Purkinje cell (primary cell): ENCODE measurements around the gene GOLGA8J. TPM values are rescaled to one million over a fixed set of nuclear protein-coding genes. Genes with fewer than 3 reads are reported as not detected.

Experiments
- polyA plus RNA-seq: library from polyadenylated mRNA; unstranded; fragments of >200 nt; fragmentation: Nextera tagmentation; gene quantifications from 2 replicates; pipeline ENCODE4 v1.2.1, GENCODE V29; 2014

The GOLGA8J gene, protein sequence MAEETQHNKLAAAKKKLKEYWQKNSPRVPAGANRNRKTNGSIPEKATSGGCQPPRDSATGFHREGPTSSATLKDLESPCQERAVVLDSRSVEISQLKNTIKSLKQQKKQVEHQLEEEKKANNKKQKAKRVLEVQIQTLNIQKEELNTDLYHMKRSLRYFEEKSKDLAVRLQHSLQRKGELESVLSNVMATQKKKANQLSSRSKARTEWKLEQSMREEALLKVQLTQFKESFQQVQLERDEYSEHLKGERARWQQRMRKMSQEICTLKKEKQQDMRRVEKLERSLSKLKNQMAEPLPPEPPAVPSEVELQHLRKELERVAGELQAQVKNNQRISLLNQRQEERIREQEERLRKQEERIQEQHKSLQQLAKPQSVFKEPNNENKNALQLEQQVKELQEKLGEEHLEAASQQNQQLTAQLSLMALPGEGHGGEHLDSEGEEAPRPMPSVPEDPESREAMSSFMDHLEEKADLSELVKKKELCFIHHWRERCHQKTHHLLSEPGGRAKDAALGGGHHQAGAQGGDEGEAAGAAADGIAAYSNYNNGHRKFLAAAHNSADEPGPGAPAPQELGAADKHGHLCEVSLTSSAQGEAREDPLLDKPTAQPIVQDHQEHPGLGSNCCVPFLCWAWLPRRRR
- polyA plus RNA-seq, result not detected in 2 replicates

DNA sequence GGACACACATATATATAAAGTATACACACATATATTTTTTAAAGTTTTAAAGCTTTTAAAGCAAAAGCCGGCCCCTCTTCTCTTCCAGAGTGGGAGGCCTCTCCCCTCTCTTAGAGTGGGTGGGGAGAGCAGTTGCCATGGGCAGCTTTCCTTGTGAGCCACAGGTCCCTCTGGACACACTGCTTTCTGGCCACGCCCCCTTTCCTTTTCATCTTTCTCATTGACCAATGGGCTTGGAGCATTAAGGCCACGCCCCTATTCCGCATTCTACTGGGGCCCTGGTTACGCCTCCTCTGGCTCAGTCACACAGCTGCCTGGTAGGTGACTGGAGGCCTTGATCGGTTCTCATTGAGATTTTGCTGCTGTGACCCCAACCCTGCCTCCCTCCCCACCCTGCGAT is at the start of gene GOLGA8J:
Gene GOLGA8J (plus strand): TSS at position 301 of the 400 bp plus-strand sequence. CDS start 98 bp downstream, at position 399.

DNA sequence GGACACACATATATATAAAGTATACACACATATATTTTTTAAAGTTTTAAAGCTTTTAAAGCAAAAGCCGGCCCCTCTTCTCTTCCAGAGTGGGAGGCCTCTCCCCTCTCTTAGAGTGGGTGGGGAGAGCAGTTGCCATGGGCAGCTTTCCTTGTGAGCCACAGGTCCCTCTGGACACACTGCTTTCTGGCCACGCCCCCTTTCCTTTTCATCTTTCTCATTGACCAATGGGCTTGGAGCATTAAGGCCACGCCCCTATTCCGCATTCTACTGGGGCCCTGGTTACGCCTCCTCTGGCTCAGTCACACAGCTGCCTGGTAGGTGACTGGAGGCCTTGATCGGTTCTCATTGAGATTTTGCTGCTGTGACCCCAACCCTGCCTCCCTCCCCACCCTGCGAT is 52.0 kb downstream of the GOLGA8J start, which contains the start of gene GOLGA8T:
Gene GOLGA8T (plus strand): TSS at position 301 of the 400 bp plus-strand sequence. CDS start 98 bp downstream, at position 399.

Other genes with a start within 250 kb of the GOLGA8J start
- gene GOLGA8T, start 52.1 kb downstream of the GOLGA8J start, polyA plus RNA-seq, result not detected in 2 replicates